HG03439 (cell line): ENCODE data around the gene SLC2A5.
"Not testable (repeated sequence)": the region's sequence is repeated elsewhere in the genome, so short reads cannot be mapped to it uniquely, and the experiment has no call there.

ENCODE experiments used
- ATAC-seq: cut with Tn5 transposase; IDR thresholded peaks from one replicate; pipeline ENCODE4 v1.9.1; 2021; ENCODE audit warnings: mild to moderate bottlenecking, moderate library complexity; ENCODE audit not compliant: unreplicated experiment

The SLC2A5 gene

DNA sequence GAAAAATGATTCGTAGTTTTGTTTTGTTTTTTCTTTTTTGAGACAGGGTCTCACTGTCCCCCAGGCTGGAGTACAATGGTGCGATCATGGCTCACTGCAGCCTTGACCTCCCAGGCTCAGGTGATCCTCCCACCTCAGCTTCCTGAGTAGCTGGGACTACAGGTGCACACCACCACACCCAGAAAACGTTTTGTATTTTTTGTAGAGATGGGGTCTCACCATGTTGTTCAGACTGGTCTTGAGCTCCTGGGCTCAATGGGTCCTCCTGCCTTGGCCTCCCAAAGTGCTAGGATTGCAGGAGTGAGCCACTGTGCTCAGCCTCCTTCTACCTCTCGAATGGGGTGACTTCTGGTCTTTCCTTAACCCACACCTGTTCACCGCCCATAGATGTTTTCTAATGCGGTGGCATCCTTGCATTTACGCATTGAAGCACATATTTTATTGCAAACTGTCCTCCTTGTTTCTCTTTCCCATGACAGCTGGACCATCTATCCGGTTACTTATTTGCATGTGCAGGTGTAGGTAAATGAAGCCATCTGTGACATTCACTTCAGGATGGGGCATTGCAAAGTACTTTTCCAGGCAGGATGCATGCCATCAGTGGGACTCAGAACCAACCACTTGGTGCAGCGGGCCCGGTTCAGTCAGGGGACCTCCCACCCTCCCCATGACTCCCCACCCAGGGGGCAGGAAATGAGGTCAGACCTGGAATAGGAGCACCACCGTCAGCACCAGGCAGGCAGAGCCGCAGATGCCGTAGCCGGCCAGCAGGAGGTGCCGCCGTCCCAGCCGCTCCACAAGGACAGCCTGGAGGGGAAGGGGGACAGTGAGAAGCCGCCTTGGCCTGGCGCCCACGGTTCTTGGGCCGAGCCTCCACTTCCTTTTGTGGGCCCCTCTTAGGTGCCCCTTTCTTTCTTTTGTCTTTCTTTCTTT, 59.7 kb downstream of the SLC2A5 start:
- no peak for ATAC-seq

DNA sequence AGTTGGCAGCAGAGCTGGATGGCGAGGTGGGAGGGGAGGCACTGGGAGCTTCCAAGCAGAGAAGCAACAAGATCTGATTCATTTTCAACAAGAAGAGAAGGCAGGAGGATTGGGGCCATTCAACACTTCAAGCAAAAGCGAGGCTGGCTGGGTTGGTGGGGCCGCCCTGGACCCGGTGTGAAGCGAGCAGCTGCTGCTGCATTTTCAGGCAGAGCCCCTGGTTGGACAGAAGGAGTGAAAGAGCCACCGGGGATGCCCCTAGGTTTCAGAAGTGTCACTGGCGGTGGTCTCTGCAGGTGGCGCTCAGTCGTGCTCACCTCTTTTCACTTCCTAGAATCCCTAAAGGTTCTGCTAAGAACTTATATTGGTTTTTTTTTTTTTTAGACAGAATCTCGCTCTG, 61.2 kb downstream of the SLC2A5 start:
- no peak for ATAC-seq

DNA sequence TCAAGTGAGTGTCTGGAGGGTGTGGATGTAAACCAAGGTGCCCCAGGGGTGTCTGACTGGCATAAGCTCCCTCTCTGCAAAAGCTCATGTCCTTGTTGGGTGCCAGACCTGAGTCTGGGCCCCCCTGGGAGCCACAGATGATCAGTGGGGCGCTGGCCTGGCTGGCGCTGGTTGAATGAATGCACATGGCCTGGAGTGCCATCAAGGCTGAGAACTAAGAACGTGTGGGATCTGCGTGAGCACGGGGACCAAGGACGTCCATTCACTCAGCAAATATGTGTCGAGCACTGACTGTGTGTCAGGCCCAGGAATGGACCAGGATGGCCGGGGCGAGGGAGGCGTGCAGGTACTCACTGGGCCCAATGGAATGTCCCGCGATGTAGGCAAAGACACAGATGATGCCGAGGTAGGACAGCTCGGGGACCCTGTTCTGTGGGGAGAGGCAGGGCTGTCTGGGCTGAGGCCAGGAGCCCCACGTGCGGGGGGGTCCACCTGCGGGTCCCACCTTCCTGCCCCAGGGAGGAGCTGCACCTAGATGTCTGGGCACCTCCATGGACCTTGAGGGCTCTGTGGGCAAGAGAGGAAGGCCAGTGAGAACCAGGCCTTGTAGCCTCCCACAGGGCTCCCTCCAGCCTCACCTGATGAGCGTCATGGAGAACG, 62.3 kb downstream of the SLC2A5 start:
- ATAC-seq, result no peak

DNA sequence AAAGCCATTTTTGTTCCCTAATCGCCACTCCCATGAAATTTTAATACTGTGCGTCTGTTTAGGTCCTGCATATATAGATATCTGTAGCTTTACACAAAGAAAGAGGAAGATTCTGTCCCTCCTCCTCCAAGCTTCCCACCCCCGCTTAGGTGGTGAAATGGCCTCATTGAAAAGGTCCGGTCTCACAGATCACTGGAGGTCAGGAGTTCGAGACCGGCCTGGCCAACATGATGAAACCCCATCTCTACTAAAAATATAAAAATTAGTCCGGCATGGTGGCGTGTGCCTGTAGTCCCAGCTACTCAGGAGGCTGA, 64.1 kb downstream of the SLC2A5 start:
- ATAC-seq, result no peak

DNA sequence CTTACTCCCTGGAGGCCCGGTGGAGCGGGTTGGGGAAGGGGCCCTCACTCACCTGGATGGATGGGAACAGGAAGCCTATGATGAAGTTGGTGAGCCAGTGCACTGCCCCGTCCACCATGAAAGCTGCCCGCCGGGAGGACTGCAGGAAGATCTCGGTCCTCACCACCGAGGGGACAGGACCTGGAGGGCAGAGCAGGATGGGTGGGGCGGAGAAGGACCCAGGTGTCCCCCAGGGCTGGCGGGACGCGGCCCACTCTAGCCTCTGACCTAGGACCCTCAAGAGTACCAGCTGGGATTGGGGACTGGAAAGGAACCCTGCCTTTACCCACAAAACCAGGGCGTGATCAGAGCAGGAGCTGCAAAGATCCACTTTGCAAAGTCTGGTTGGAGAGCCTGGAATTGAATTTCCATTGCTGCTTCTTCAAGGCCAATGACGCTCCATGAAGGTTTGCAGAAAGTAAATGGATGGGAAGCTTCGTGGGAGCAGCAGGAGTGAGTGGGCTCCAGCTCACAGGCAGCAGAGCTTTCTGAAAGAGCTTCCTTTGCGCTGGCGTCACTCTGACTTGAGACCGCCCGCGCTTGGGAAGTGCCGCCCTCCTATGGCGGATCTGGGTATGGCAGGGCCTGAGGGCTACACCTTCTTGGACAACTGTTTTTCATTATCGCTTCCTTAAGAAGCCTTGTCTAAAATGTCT, 64.6 kb downstream of the SLC2A5 start:
- ATAC-seq, result no peak

DNA sequence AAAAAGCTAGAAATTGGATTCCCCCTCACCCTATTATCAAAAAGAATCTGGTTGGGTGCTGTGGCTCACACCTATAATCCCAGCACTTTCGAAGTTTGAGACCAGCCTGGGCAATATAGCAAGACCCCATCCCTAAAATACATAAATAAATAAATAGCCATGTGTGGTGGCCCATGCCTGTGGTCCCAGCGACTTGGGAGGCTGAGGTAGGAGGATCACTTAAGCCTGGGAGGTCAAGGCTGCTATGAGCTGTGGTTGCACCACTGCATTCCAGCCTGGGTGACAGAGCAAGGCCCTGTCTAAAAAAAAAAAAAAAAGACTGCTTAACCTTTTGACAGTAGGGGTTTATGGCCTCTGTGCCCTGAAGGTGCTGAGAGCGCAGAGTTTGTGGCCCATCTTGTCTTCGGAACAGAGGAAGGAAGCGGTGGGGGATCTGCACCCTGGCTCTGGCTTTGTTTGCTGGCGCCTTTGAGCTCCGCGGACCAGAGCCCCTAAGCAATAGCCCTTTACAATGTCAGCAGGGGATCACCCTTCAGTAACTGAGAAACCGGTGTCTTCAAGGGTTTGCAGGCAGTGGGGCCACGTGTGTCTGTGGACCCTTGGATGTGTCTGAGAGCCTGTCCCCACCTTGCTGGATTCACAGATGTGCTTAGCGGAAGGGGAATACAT, 65.3 kb downstream of the SLC2A5 start:
- no peak for ATAC-seq

DNA sequence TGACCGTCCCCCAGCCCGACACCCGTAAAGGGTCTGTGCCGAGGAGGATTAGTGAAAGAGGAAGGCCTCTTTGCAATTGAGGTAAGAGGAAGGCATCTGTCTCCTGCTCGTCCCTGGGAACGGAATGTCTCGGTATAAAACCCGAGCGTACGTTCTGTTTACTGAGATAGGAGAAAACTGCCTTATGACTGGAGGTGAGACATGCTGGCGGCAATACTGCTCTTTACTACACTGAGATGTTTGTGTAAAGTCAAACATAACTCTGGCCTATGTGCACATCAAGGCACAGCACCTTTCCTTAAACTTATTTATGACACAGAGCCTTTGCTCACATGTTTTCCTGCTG, 67.2 kb downstream of the SLC2A5 start:
- ATAC-seq, result not testable (repeated sequence)

DNA sequence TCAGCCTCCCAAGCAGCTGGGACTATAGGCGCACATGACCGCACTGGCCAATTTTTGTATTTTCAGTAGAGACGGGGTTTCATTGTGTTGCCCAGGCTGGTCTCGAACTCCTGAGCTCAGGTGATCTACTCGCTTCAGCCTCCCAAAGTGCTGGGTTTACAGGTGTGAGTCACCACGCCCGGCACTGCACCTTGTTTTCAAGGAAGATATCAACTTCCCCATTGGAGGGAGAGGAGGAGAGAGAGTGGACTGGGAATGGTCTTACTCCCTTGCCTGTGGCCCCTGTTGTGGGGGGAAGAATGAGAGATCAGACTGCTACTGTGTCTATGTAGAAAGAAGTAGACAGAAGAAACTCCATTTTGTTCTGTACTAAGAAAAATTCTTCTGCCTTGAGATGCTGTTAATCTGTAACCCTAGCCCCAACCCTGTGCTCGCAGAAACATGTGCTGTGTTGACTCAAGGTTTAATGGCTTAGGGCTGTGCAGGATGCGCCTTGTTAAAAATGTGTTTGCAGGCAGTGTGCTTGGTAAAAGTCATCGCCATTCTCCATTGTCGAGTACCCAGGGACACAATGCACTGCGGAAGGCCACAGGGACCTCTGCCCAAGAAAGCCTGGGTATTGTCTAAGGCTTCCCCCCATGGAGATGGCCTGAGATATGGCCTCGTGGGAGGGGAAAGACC, 67.8 kb downstream of the SLC2A5 start:
- not testable (repeated sequence) for ATAC-seq

DNA sequence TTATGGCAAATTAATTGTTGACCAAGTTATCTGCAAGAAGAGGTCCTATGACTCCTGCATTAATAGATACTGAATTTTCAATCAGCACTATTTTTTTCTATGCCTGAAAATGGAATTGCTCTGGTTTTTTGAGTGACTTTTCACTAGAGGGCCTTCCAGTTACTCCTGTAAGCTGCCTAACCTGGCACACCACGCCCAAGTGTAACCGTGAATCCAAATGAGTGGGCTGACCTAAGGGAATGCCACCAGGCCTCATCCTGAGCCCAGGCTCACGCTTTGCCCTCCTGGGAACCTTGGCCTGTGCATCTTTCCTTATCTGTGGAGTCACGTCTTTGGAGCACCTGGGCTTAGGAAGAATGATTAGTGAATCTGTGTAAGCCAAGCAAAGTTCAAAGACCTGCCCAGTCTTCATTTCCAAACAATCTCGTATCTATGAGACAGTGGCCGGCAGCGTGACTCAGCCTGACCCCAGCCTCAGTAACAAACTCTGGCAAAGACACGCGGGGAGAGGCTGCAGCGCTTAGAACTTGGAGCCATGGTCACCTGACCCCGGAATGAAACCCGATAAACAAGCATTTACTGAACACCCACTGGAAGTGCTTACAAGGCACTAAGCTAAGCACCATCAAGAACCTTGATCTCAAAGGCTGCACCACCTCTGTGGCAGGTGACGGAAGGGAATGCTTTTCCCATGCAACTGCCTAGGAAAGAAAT, 75.3 kb downstream of the SLC2A5 start:
- not testable (repeated sequence) for ATAC-seq

DNA sequence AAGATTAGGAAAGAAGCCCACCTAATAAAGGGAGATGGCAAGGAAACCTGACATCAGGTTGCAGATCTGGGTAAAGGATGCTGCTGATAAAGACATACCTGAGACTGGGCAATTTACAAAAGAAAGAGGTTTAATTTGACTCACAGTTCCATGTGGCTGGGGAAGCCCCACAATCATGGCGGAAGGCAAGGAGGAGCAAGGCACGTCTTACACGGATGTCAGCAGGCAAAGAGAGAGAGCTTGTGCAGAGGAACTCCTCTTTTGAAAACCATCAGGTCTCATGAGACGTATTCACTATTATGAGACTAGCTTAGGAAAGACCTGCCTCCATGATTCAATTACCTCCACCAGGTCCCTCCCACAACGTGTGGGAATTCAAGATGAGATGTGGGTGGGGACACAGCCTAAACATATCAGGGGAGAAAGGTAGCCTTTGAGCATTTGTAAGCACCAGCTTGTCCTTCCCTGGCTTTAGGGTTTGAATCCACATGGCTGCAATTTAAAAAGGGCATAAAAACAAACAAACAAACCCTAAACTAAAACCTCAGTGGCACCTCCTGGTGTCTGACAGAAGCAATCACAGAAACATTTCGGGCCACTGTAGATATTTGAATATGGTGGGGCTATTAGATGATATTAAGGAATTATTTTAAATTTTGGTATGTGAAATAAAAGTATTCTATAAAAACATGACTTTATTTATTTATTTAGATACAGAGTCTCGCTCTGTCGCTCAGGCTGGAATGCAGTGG, 76.3 kb downstream of the SLC2A5 start:
- ATAC-seq, result no peak

DNA sequence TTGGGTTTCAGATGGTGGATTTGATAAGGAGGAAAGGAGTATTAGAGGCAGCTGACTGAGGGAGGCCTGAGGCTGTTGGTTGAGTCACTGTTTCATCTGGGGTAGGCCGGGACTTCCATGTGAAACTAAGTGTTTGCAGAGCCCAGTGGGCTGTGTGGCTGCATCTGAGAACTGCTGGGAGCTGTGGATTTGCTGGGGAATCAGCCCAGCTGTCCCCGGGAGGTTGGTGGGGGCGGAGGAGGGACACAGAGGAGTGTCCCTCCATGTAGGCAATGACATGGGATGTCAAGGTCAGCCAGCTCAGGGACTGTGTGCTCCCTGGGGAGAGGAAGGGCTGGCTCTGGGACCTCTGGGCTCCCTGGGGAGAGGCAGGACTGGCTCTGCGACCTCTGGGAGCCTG, 79.6 kb downstream of the SLC2A5 start:
- ATAC-seq, result no peak

DNA sequence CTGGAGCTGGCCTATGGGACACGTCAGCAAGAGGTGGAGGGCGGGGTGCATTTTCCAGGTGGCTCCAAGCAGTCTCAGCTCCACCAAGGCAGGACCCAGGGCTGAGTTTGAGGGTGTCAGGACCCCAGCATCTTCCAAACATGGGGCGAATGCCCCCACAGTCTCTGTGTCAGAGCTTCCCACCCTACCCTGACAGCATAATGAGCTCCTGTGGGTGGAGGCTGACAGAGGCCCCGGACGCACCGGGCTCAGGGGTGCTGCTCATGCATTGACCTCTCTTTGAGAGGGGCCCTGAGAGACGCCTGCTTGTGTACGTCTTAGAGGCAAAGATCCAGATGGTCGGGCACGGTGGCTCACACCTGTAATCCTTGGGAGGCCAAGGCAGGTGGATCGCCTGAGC, 80.4 kb downstream of the SLC2A5 start:
- ATAC-seq, result no peak

DNA sequence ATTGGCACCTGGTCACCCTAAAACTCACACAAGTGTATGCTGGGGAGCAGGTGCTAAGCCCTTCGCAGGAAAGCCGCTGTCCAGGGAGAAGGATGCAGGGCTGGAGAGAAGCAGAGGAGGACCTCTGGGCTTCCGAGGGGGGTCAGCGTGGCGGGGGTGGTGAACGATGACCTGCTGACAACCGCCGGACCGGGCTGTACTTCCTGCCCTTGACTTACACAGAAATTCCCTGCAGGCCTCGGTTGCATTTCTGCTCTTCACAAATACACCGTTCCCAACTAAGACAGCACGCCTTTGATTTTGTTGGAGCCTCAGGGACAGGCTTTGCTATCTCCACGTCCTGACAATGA, 80.8 kb downstream of the SLC2A5 start:
- no peak for ATAC-seq

DNA sequence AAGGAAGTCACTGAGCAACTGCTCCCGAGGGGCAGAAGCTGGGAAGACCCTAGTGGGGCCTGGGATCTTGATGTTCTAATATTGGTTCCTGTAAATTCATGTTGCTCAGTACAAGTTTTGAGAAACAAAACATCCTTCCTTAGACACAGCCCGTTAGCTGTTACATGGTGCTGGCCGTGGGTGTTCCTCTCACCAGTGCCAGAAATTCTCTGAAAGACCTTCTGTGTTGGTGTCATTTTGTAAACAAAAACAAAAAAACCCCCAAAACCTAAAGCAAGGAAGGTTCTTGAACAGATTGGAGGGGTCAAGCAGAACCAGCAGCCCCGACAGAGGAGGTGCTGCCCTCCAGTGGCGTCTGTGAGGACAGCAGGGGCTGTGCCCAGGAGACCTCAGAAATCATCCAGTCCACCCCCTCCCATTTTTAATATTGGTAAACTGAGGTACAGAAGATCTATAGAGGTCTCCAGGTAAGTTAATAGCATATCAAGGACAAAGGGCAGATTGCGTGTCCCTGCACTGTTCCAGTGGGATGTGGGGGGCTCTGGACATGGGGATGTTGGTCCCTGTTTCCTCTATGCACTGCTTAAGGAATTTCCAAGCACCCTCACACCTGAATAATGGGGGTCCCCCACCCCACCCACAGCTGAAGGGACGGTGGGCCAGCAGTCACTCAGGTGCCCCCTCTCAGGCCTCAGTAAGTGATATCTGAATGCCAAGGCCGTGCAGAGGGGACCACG, 81.4 kb downstream of the SLC2A5 start:
- ATAC-seq, result no peak

DNA sequence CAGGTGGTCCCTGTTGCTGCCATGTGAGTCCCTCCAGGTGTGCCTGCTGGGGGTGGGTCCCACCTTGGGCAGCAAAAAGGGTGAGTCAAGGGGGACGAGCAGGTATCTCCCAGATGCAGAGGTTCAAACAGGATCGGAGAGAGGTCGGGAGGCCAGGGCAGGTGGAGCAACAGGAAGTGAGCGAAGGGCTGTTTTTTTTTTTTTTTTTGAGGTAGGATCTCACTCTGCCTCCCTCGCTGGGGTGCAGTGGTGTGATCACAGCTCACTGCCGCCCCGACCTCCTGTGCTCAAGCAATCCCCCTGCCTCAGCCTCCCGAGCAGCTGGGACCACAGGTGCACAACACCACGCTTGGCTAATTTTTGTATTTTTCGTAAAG, 82.6 kb downstream of the SLC2A5 start:
- ATAC-seq, result no peak

DNA sequence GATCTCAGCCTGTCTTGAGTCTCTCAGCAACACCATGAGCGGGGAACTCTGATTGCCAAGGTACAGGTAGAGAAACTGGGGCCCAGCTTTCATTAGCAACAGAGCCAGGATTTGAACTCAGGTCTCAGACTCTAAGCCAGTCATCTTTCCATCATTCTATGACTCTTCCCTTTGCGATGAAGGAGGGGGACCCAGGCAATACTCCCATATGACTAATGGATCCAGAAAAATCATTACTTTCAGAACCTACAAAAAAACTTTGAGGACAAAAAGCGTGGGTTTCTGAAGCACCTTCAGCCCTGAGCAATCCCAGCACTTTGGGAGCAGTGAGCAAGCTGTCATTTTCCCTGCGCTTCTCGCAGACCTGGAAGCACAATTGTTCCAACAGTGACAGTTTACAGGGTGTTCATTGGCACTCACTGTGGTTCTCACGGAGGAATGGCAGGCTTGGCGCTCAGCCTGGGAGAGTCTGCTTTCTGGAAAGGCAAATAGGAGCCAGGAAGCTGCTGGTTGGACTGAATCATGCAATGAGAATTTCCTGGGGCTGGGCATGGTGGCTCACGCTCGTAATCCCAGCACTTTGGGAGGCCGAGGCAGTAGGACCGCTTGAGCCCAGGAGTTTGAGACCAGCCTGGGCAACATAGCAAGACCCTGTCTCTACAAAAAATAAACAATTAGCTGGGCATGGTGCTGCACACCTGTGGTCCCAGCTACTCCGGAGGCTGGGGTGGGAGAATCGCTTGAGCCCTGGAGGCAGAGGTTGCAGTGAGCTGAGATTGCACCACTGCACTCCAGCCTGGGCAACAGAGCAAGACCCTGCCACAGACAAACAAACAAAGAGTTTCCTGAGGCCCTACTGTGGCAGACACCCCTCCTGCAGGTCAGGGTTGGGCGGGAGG, 83.3 kb downstream of the SLC2A5 start:
- ATAC-seq, result no peak
